GM21529 (cell line): ENCODE results near the gene ZBTB47.

Experiments used
- ATAC-seq: cut with Tn5 transposase; IDR thresholded peaks from one replicate; pipeline ENCODE4 v1.9.1; 2021; ENCODE audit not compliant: unreplicated experiment

ZBTB47 gene

GRCh38 chr3:42711491-42712343 is 58.2 kb downstream of the ZBTB47 start:
- ATAC-seq = no peak

- no peak for ATAC-seq
These were observed 58.8 kb downstream of the ZBTB47 start for GRCh38 chr3:42712344-42712648.

- no peak for ATAC-seq
These were observed 59.3 kb downstream of the ZBTB47 start for GRCh38 chr3:42712688-42713372.

- no peak for ATAC-seq
These were observed 60.2 kb downstream of the ZBTB47 start for GRCh38 chr3:42713747-42714146.

GRCh38 chr3:42714171-42714852 is 60.8 kb downstream of the ZBTB47 start:
- ATAC-seq = no peak
